Mammary epithelial cell (primary cell): ENCODE measurements around the gene ROR1.

ENCODE experiments used
- EZH2 ChIP-seq: IDR thresholded peaks from 2 replicates; pipeline ENCODE4 v1.6.1; 2012; ENCODE audit warnings: low read length, inconsistent platforms, borderline replicate concordance
- TF ChIP-seq, protein P1 (sequence below), 2 donors: IDR thresholded peaks in 1 of 2; conservative IDR thresholded peaks in 1 of 2; 2 replicates each; pipeline ENCODE4 v1.5.1; 2011 to 2012; ENCODE audit warnings: inconsistent platforms in 2 of 2, low read length in 2 of 2, mild to moderate bottlenecking in 2 of 2, control low read depth in 1 of 2, low read depth in 1 of 2; ENCODE audit not compliant: insufficient read depth in 1 of 2; ENCODE audit errors: extremely low read depth in 1 of 2

DNA sequence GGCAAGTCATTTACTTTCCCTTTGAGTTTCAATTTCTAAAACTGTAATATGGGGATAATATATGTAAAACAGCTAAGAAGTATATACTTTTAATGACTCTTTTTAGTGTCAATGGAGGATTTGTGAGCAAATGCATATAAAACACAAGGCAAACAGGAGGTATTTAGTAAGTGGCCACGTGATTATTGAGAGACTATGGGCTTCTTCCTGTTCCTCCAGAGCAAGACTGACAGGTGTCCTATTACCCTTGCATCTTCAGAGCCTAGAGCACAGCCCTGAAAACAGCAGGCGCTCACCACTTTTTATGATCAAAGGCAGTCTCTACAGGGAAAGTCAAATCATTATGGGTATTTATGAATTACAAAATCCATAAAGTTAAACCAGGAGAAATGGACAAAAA lies 941 bp upstream of the ROR1 start:
- TF ChIP-seq, protein P1, sequence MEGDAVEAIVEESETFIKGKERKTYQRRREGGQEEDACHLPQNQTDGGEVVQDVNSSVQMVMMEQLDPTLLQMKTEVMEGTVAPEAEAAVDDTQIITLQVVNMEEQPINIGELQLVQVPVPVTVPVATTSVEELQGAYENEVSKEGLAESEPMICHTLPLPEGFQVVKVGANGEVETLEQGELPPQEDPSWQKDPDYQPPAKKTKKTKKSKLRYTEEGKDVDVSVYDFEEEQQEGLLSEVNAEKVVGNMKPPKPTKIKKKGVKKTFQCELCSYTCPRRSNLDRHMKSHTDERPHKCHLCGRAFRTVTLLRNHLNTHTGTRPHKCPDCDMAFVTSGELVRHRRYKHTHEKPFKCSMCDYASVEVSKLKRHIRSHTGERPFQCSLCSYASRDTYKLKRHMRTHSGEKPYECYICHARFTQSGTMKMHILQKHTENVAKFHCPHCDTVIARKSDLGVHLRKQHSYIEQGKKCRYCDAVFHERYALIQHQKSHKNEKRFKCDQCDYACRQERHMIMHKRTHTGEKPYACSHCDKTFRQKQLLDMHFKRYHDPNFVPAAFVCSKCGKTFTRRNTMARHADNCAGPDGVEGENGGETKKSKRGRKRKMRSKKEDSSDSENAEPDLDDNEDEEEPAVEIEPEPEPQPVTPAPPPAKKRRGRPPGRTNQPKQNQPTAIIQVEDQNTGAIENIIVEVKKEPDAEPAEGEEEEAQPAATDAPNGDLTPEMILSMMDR (conservative IDR thresholded peaks at IDR 0.05 in 1 of 2, IDR thresholded peaks at IDR 0.05 in 1 of 2; ENCODE audit: extremely low read depth in 1 of 2, insufficient read depth in 1 of 2, low read depth in 1 of 2, low read length in 2 of 2): no peak
- TF ChIP-seq EZH2: no peak
